Myocyte (in vitro differentiated cells): ENCODE data around the gene SUPT5H. TPM values are rescaled to one million over a fixed set of nuclear protein-coding genes. Genes with fewer than 3 reads are reported as not detected.
A peak's percentile ranks its signal among the peaks of the same experiment; 100 is the strongest.

ENCODE experiments used
- DNase-seq: peaks from one replicate; pipeline ENCODE4 v3.0.0-alpha.2; 2012; ENCODE audit warnings: low read depth
- polyA plus RNA-seq: library from polyadenylated mRNA; unstranded; fragments of >200 nt; gene quantifications from one replicate; pipeline ENCODE4 v1.2.1, GENCODE V29; 2012; ENCODE audit warnings: missing spikeins
- total RNA-seq: library from RNA; depleted of rRNA; stranded (reverse); fragments of >200 nt; gene quantifications from 2 replicates; pipeline ENCODE4 v1.2.3, GENCODE V29; 2014

Gene SUPT5H
- total RNA-seq: 107 and 124 TPM in 2 replicates
- polyA plus RNA-seq: 148 TPM

DNA sequence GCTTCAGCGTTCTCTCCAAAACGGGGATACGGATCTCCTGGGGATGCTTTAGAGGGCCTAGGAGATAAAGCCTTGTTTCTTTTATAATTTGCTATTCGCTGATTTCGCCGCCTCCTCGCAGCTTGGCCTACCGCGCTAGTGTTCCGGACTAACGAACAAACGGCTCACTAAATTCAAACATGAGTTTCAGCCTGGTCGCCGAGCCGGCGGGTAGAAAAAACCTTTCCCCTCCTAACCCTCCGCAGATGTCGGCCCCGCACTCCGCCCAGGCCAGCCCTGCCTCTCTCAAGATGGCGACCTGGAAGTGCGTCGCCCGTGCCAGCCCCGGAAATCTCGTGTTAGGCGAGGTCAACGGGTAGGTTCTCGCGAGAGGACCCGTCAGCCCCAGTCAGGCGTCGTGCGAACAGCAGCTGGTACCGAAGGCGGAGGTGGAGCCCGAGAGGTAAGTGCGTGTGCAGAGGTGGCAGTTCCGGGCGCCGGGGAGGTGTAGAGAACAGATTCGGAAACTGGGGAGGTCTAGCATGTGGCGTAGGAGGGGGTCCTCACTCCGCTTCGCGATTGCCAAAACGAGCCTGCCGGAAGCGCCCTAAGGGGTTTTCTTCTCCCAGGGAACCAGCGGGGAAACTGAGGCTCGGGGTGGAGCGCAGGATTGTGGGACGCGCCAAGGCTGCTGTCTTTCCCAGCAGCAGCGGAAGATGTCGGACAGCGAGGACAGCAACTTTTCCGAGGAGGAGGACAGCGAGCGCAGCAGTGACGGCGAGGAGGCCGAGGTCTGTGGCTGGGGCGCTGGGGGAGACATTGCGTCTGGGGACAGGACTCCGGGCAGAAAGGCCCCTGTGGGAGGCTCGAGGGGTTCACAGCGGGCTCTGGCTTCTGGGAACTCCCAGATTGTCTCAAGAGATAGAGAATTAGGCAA is at the start of gene SUPT5H:
TSS of gene SUPT5H (plus strand) at position 387 of the 916 bp plus-strand sequence. CDS start at position 696, 309 bp downstream.
- peak; percentile 97 for DNase-seq

- DNase-seq: peak; percentile 86
Observed at GRCh38 chr19:39397360-39398296, 47.8 kb upstream of the SUPT5H start.

DNA sequence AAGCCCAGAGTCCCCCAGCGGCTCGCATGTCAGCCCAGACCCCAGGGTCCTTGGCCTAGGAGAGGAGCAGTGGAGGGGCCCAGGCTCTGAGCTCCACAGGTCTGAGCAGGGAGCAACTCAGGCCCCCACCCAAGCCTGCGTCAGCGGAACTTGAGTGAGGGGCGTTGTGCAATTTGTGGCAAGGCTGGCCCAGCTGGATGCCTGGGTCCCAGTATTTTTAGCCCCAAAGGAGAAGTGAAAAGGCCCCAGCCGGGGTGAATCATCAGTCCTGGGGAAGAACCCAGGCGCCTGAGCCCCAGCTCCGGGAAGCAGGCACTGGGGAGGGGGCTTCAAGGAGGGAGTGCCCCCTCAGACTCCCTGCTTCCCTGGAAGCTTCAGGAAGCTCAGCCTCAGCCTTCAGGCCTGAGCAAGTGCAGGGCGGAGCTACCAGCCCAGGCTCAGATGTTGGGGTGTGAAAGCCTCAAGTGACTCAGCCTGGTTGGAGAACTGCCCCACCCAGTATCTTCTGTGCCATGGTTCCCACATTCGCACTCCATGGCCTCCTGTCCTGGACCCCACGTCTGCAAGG is 47.0 kb upstream of the SUPT5H start:
- peak; percentile 76 for DNase-seq

GRCh38 chr19:39399668-39400050 is 45.7 kb upstream of the SUPT5H start:
- no peak for DNase-seq

DNA sequence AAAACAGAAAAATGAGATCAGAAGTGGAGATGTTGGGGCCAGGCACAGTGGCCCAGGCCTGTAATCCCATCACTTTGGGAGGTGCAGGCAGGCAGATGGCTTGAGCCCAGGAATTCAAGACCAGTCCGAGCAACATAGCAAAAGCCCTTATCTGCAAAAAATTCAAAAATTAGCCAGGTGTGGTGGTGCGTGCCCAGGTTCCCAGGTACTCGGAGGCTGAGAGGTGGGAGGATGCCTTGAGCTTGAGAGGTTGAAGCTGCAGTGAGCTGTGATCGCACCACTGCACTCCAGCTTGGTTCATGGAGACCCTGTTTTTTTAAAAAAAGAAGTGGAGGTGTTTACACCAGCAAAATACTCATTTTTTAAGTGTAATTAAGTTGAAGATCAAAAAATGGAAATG is 45.3 kb upstream of the SUPT5H start:
- DNase-seq: no peak

- no peak for DNase-seq
Observed at GRCh38 chr19:39401070-39401548, 44.3 kb upstream of the SUPT5H start.

DNA sequence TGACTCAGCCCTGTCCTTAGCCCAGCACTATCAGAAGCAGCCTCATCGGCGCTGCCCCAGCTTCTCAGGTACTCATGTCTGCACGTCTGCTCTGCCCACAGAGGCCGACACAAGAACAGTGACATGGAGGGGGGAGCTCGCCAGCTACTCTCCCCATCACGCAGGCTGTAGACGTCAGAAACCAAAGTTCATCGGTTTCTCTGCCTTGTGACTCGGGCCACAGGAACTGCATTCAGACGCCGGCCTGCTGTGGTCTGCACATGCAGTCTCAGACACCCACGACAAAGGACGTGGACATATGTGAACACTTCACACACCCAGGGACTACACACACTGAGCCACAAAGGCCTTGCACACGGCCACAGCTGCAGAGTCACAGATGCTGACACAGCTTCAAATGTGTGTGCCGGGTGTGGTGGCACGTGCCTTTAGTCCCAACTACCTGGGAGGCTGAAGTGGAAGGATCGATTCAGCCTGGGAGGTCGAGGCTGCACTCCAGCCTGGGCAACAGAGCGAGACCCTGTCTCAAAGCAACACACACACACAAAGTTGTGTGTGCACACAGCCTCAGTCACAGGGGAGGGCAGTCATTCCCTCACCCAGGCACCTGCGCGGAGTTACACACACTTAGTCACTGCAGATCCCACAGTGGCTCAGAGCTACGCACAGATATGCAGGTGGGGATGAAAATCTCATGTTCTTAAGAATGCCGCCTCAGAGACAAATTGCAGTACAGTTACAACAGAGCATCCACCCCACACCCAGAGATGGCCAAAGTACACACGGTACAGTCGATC is 43.6 kb upstream of the SUPT5H start:
- DNase-seq: no peak

- DNase-seq: peak; percentile 89
Observed at GRCh38 chr19:39402346-39403300, 42.8 kb upstream of the SUPT5H start.

DNA sequence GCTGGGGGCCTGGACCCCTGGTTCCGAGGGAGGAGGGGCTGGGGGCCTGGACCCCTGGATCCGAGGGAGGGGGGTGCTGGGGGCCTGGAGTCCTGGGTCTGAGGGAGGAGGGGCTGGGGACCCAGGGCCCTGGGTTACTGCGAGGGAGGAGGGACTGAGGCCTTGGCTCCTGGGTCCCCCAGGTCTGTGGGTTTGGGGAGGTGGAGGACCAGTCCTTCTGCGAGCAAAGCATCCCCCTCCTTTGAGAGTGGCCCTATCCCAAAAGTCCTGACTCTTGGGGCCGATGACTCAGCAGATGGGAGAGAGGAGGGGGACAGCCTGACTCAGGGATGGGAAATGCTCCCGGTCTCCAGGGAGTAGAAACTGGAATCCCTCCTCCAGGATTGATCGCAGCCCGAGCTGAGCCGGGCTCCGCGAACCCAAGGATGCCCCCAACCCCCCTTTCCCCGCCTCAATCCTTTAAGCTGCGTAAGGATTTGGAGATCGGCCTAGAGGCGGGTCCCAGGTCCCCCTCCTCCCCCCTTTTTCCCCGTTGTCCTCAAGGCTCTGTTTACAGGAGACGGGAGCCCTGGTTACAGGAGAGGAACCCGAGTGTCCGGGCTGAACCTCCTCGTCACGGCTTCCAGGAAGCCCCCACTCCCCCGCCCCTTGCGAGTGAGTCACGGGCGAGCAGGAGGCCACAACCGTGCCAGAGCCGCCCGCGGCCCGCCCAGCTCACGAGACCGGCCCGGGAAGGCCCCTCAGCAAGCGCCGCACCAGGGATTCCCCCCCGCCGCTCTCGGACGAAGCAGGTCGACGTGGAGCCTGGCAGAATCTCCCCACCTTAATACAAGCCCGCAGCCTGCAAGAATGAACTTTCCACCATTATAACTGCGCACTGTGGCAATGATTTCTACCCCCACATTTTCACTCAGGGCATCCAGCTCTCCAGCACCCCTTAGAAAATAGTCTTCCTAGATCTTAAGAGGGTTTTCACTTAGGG is 41.8 kb upstream of the SUPT5H start:
- DNase-seq: peak; percentile 97

GRCh38 chr19:39405261-39405957 is 40.0 kb upstream of the SUPT5H start:
- DNase-seq: no peak

GRCh38 chr19:39405958-39406655 is 39.3 kb upstream of the SUPT5H start:
- DNase-seq: no peak

DNA sequence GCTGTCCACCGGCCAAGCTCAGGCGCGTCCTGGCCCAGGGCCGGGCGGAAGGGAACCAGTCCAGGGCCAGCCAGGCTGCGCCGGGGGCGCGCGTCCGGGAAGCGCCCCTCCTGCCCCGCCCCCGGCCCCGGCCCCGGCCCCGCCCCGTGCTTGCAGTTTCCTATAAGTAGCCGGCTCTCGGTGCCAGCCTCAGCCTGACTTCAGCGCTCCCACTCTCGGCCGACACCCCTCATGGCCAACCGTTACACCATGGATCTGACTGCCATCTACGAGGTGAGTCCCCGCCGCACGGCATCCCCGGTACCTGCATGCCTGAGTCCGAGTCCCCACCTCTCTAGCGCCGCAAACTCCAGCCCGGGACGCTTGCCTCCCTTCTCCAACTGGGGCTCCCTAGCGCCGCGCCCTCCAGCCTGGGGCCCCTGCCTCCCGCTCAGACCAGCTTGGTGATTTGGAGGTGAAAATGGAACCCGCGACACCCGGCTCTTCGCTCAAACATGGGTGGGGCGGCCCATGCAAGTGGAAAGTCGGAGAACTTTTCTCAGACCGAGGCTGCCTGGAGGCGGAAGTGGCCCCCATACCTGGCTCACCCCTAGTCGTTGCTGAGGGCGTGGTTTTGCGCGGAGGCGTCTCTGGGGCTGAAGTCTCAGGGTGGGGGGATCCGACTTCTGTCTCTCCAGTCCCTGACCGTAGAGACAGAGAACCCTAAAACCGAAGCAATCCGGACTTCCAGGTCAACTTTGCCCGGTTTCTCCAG is 38.5 kb upstream of the SUPT5H start, which contains the start of gene ZFP36:
TSS of gene ZFP36 (plus strand) at position 192 of the 754 bp plus-strand sequence. CDS start at position 250, 58 bp downstream.
- DNase-seq: peak; percentile 84

- DNase-seq: no peak
Observed at GRCh38 chr19:39407410-39407659, 38.0 kb upstream of the SUPT5H start.

- peak; percentile 52 for DNase-seq
Observed at GRCh38 chr19:39407660-39408391, 37.6 kb upstream of the SUPT5H start.

DNA sequence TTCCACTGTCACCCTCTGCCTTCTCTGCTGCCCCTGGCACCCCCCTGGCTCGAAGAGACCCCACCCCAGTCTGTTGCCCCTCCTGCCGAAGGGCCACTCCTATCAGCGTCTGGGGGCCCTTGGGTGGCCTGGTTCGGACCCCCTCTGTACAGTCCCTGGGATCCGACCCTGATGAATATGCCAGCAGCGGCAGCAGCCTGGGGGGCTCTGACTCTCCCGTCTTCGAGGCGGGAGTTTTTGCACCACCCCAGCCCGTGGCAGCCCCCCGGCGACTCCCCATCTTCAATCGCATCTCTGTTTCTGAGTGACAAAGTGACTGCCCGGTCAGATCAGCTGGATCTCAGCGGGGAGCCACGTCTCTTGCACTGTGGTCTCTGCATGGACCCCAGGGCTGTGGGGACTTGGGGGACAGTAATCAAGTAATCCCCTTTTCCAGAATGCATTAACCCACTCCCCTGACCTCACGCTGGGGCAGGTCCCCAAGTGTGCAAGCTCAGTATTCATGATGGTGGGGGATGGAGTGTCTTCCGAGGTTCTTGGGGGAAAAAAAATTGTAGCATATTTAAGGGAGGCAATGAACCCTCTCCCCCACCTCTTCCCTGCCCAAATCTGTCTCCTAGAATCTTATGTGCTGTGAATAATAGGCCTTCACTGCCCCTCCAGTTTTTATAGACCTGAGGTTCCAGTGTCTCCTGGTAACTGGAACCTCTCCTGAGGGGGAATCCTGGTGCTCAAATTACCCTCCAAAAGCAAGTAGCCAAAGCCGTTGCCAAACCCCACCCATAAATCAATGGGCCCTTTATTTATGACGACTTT is 36.8 kb upstream of the SUPT5H start:
- peak; percentile 54 for DNase-seq
